Dermis microvascular lymphatic vessel endothelial cell (primary cell): ENCODE measurements around the gene GAMT. TPM values are rescaled to one million over a fixed set of nuclear protein-coding genes. Genes with fewer than 3 reads are reported as not detected.
"Not testable (repeated sequence)": the region's sequence is repeated elsewhere in the genome, so short reads cannot be mapped to it uniquely, and the experiment has no call there.

Experiments
- DNase-seq, 2 donors: peaks; one replicate each; pipeline versions ENCODE4 v3.0.0 to v3.0.0-alpha.2; 2010; ENCODE audit warnings: low read depth in 2 of 2
- total RNA-seq: library from RNA; depleted of rRNA; stranded (reverse); fragments of >200 nt; gene quantifications from 2 replicates; pipeline ENCODE4 v1.2.1, GENCODE V29; 2014

Gene GAMT
- total RNA-seq, 1 donor from 2014 or later = 9.1 TPM

DNA sequence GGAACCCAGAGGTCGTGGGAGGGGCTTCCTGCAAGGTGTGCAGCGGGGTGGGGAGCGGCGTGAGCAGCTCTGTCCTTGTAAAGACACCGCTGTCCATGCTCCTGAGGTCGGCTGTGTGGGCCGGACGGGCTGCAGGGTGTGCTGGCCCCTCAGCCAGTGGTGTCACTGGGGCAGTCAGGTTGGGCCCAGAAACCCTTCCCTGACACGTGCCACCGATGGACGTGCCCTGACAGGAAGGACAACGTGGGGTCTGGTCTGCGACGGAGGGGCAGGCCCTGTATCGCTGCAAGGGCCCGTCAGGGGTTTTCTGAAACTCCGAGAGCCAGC is 32.7 kb upstream of the GAMT start:
- no peak for DNase-seq

DNA sequence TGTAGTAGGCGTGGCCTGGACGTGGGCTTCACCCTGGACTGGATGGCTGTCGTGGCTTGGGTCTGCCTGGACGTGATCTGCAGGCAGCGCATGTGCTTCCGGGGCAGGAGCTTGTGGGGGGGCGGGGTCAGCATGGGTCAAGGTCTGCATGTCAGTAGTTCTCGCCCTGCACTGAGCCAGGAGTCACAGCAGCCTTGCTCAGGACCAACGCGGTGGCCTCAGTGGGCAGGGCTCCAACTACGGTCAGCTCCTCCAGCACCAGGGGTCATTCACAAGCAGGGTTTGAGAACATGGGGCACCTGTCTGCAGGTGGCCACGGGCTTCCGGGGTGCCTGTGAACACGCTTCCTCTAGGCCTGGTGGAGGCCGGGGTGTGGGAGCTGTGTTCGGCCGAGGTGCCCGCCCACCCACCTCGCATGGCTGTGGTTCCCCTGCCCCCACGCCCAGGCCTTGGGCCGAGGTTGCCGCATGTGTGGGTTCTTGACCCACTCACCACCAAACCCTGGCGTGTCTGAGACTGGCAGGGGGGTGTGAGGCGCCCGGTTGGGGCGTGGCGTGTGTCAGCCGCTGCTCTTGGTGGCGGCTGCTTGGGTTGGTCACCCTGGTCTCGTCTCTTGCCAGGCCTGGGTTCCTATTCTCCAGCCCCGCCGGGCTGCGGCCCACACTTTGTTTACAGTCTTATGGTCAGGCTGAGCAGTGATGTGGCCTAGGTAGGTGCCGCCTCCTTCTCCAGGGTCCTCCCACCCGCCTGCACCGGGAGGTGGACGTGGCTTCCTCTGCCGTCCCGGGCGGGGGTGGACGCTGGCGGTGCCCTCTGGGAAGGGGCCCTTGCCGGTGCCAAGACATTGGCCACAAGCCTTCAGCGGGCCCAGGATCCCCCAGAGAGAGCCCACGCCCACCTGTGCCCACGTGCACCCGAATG is 32.0 kb upstream of the GAMT start:
- DNase-seq = no peak

DNA sequence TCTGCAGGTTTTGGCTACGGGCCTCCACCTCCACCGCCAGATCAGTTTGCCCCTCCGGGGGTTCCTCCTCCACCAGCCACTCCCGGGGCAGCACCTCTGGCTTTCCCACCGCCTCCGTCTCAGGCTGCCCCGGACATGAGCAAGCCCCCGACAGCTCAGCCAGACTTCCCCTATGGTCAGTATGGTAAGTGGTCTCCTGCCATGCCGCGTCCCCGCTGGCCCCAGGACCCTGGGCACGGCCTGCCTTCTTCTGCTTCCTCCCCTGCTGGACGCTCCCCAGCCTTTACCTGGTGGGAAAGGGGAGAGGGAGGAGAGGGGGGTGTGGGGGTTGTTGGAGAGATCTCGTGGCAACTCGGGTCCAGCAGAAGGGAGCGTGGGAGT is 31.2 kb upstream of the GAMT start:
- DNase-seq = no peak

DNA sequence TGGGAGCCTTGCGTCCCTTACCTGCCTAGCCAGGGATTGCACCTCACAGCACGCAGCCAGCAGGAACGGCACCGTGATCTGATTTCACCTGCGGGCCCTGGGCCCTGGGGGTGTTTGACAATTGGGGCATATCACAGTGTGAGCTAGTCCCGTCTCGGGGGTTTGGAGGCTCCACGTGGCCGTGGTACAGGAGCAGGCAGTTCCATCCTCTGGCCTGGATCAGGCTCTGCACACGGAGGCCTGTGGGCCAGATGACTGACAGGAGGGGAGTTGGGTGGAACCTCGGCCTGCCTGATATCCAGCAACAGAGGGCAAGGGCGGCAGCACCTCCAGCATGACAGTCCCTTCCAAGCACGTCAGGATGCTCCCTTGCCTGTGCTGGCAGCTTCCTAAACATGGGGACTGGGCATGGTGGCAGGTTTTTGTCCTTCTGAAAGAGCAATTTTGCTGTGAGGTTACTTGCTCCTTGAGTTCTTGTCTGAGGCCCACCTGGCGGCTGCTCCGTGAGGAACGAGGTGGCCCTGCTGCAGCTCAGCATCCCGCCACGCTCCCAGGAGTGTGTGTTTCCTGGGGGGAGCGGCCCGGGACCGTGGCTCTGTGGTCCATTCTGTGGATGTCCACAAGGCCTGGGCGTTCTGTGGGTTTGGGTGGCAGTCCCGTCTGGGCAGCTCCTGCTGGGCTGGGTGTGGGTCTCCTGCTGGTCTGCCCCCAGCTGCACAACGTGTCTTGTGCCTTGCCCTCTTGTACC is 30.6 kb upstream of the GAMT start:
- DNase-seq = no peak

DNA sequence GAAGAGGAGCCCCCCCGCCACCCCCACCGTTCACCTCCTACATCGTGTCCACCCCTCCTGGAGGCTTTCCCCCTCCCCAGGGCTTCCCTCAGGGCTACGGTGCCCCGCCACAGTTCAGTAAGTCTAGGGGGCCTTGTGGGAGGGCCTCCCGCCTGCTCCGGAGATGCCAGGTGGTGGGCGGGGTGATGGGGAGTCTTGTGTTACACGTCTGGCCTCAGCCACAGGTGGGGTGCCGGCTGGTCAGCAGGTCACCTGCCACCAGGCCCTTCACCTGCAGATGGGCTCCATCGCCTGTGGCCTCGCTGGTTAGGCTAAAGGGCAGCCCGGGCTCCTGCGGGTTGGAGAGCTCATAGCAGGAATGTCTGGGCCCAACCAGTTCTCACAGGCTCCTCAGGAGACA is 28.9 kb upstream of the GAMT start:
- DNase-seq = no peak

DNA sequence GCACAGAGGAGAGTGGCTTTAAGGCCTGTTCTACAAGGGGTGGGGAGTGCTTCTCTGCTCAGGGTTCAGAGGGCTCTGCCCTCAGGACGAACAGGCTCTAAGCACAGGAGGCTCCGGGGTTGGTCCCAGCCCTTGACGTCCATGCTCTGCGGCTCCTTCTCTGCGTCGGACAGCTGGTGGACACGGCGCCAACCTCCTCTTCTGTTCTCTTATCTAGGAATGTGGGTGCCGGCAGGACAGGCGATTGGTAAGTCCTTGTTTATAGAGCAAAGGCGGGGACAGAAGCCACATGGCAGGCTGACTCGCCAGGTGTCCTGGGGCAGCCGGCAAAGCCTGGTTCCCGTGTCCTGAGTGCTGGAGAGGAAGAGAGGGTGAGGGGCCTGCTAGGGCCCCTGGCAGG is 28.4 kb upstream of the GAMT start:
- no peak for DNase-seq

DNA sequence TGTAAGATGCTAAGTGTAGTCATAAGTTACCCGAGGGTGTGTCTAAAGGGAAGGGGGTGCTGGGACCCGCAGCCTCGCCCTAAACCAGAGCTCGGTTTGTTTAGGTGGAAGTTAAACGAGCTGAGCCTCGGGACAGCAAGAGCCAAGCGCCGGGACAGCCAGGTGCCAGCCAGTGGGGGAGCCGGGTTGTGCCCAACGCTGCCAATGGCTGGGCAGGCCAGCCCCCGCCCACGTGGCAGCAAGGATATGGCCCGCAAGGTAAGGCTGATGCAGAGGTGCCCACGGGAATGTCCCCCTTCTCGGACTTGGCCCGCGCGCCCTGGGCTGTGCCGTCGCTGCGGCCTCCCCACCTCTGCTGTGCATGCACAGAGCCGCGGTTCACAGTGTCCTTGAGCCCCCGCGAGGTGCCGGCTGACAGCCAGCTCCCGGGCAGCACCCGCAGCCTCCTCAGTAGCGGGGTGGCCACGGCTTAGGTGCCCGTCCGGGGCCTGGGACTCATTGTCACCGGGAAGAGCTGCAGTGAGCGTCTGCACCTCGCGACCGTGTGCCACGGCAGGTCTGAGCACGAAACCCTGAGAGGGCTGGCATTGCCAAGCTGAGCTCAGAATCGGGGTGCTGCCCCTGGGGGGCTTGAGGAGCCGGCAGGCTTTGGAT is 27.5 kb upstream of the GAMT start:
- DNase-seq = no peak

DNA sequence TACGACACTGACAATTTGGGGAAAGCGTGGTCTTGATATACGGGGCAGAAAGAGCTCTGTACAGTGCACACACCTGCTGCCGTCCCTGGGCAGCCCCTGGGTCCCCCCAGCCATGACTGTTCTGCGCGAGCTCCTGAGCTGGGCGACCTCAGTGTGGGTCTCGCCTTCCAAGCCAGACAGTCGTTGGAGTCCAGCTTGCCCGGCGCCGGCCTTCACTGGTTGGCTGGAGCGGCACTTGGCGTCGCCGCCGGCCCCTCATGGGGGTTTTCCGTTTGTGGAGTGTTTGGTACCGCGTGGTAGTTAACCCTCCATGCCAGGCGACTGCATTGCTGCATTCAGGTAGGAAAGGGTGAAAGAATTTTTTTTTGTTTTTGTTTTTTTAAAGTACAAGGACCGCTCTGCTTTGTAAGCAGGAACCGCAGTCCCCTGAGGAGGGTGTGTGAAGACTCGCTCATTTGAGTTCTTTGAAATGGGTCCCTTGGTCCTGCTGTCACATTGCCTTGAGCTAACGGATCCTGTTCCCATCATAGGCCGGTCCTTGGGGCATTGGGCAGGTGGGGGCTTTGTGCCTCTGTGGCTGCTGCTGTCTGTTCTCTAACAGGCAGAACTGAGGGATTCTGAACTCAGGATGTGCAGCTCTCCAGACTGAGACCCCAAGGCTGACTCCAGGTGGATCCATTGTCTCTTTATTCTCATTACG is 26.0 kb upstream of the GAMT start:
- DNase-seq = no peak

DNA sequence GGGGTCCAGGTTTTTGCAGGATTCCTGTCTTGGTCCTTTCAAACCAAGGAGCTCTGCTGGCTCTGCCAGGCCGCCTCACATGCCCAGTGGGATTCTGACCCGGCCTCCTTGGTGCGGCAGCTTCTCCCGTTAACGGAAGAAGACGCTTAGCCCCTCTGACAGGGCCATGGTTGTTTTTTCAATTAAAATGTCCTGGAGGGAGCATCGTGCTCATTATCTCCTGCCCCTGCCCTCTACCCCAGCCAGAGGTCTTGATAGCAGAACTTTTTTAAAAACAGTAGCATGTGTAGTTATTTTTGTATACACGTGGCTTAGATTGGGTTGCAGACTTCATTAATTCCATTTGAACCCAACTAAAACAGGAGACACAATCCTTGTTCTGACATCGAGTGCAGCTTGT is 25.4 kb upstream of the GAMT start:
- DNase-seq = no peak

DNA sequence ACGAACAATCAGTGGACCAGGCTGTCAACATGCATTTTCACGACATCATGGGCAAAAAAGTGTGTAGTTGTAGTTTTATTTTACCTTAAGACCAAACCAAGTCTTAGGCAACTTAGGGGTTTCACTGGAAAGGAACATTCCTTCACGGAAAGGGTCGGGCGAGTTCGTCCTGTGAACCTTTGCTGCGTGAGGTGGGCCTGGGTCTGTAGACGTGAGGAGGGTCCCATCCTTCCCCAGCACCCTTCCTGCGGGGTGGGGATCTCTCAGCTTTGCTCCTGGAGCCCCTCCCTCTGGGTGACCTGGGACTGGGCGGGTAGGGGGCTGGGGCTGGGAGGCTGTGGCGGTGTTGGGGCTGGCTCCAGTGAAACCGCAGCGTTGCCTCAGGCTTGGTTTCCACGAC is 24.6 kb upstream of the GAMT start:
- DNase-seq = no peak

DNA sequence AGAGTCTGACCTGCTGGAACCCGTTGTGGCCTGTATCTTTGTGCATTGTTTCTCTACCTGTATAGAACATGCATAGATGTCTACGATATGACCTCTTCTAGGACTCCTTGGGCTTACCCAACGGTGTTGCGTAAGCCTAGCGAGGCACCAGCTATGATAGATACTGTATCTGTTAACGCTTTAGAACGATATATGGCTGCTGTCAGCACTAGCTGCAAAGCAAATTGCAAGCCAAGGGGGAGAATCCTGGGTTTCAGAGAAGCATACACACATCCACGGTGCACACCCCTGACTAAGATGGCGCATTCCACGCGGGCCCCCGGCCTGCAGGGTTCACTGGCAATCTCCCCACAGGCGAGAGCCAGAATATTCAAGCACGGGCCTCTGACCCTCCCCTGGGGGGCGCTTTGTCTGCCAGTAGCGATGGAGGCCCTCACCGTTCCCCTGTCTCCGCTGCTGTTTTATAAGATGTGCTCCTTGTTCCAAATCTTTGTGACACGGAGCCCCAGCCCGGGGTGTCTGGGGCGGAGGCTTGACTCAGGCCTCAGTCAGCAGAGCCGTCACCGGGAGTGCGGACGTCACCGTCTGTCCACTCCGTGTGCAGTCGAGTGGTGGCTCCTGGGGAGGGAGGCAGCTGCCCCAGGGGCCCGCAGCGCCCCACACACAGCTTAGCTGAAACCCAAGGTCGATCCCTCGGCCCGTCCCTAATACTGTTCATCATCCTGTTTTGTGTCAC is 23.9 kb upstream of the GAMT start:
- DNase-seq = no peak

DNA sequence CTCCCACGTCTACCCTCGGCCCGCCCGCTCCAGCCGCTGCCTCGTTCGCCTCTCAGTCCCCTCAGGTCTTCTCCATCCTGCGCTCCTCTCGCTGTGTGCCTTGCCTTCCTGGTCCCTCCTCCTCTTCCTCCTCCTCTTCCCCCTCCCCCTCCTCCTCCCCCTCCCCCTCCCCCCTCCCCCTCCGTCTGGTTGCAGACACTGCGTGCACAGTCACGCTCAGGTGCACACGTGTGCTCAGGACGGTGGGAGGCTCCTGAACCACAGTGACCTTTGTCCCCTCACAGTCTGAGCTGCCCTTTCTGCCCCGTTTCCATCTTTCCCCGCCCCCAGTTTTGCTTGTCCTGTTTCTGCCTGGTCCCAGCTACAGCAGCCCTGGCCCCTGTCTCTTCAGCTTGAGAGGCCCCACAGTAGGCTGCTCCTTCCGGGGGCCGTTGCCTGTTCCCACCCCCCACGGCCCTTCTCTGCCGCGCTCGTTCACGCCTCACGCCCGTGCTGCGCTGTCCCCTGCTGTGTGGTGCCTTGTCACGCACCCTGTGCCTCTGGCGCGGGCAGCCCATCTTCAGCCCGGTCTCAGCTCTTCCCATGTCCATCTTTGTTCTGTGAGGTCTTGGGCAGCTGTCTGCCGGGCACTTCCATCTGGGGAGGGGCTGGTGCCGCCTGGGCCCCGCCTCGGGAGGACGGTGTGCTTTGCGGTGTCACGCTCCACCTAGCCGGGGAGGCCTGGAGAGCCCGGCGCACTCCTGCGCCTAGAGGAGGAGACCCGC is 23.0 kb upstream of the GAMT start:
- no peak for DNase-seq

DNA sequence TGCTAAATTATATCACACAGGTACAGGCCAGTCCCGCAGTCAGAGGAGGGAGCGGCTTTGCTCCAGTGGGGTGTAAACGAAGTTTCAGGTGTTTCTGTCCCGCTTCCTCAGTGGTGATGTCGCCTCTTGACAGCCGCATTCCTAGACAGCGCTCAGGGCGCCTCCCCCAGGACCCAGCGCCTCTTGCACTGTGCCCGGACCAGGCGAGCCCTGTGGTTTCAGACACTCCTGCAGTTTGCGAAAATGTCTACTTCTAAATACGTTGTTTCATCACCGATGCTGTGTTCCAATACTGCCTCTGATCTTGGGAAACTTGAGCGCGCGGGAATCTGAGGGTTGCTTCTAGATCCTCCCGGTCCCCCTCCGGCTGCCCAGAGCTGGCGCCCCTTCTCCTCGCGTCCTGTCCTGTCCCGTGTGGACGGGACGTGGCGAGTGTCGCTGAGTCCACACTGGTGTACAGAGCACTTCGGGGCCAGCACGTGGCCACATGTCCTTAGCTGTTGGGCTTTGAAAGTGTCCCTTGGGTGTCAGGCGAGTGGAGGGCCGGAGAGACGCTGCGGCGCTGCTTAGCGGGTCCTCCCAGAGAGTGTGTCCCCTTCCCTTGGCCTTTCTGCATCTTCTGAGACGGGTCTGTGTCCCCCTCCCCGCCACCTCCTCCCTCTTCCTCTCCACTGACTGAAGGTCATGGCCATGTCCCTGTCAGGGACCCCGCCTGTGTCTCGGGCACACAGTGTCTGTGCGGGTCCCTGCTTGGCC is 22.3 kb upstream of the GAMT start:
- no peak for DNase-seq

DNA sequence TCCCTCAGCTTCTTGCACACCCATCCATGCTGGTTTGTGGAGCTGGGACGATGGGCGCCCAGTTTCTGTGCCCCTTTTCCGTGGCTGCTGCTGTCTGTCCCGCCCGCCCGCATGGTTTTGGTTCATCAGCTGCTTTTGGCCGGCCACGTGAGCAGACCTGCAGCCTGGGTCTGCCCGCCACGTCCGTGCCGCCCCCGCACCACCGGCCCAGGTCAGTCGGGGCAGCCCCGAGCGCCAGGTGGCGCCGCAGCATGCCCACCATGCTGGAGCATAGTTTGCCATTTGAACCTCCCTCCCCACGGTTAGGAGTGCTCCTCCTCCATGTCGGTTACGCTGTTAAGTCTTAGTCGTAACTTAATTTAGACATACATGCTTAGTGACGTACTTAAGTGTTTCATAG is 21.6 kb upstream of the GAMT start:
- DNase-seq = no peak

DNA sequence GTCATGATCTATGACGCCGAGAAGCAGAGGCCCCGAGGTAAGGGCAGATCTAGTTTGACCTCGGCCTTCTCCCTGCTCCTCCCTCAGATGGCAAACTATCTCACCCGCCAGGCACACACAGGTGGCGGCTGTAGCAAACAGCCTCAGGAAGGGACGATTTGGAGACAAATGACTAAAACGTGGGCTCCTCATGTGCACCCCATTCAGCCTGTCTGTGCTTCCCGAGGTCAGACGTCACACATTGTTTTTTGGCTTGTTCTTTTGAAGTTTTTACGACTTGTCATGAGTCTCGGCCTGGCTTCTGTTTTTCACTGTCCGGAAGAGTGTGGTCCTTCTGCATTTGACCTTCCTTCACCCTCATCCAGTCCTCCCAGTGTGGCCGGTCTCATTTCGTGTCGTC is 21.0 kb upstream of the GAMT start:
- DNase-seq = peak; percentile 24 to 78

DNA sequence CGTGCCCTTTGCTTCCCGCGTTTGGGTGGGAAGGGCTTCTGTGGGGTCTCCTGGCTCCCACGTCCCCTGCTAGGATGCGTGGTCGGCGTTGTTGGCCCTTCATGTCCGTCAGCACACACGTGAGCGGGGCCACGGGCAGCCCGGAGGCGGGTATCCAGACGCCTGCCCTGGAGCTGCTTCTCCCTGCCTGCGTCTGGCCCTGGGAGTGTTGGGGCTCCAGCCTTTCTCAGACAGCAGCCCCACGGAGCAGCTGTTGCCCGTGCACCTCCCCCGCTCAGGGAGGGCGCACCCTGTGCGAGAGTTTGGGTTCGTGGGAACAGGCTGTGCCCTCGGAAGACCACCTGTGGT is 20.6 kb upstream of the GAMT start:
- no peak for DNase-seq

DNA sequence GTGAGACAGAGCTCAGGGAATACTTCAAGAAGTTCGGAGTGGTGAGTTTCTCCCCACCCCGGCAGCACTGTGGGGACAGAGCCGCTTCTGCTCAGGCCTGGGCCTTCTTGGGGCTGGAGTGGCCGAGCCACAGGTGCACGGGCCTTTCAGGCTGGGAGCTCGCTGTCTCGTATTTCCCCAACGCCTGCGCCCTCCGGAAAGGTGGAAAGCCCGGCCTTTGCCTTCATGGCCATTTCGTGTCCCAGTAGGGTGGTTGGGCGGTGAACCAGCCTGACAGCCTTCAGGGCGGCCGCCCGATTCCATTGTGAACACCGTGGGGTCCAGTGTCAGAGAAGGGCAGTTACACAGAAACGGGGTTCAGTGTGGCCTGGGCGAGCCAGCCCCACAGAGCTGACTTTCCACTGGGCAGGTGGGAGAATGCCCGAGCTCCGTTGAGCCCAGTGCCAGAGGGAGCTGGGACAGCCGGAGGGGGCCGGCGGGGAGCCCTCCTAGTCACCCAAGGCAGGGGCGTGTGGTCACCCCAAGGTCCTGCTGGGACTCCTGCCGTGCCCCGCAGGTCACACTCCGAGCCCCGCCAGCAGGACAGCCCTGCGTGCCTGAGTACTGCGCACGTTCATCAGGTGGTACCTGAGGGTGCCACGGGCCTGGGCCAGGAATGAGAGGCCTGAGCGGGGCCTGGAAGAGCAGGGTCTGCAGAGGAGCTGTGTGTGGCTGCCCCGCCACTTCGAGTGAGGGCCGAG is 20.0 kb upstream of the GAMT start:
- DNase-seq = no peak

DNA sequence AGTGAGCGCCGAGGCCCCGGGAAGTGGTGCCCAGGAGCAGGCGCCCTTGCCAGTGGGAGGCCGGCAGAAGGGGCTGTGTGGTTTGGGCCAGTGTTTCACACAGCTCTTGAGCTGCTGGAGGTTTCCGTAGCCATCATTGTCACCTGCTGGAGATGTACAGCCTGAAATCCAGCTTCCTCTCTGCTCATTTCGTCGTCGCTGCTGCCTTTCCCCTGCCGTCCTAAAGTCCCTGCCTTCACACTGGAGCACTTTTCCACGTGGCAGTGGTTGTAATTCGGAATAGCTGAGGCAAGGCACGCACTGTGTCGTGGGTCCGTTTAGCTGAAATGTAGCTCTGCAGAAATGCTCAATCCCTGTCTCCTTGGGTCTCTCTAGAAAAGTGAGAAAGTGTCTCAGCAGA is 19.2 kb upstream of the GAMT start:
- DNase-seq = no peak

DNA sequence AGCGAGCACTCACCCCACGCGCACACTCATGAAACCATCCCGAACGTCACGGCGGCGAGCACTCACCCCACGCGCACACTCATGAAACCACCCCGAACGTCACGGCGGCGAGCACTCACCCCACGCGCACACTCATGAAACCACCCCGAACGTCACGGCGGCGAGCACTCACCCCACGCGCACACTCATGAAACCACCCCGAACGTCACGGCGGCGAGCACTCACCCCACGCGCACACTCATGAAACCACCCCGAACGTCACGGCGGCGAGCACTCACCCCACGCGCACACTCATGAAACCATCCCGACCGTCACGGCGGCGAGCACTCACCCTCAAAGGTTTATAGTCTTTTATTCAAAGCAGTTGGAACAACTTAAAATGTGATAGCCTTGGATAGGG is 18.7 kb upstream of the GAMT start:
- DNase-seq = not testable (repeated sequence)
